ENCODE data around the gene UFSP1.

UFSP1 gene

DNA sequence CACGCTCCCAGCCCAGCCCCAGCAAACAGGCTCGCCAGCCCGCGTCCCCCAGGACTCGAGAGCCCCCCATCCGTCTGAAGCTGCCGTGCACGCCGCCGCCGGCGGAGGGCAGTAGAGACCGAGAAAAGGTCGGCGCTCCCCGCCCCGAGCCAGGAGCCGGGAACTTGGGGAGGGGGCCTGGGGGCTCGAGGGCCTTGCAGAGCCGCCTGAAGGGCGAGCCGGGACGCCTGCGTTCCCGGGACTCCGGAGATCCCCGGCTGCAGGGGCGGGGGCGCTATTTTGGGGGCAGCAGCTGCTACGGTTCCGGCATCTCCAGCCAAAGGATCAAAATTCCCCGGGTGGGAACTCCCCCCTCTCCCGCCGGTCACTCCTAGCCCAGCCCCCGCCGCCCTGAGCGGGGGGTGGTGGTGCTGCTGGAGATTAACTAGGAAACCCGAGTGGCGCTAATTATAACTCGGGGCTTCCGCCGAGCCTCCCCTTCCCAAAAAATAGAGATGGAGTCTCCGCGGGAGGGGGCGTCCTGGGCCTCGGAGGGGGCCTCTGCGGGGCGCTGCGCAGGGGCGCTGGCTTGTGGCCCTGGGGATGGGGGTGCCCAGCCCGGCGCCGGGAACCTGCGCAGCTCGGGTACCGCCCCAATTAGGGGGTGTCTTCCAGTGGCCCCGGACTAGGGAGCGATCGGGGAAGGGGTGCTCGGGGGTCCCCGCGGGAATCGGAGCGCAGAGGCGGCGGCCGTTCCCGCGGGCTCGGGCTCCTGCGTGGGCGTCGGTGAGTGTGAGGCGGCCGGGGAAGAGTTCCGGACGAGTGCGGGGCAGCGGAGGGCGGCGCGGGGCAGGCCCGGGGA is 5.6 kb upstream of the UFSP1 start:
- DNase-seq, result no peak

GRCh38 chr7:100893910-100894721 is 4.6 kb upstream of the UFSP1 start:
- DNase-seq, result no peak

DNA sequence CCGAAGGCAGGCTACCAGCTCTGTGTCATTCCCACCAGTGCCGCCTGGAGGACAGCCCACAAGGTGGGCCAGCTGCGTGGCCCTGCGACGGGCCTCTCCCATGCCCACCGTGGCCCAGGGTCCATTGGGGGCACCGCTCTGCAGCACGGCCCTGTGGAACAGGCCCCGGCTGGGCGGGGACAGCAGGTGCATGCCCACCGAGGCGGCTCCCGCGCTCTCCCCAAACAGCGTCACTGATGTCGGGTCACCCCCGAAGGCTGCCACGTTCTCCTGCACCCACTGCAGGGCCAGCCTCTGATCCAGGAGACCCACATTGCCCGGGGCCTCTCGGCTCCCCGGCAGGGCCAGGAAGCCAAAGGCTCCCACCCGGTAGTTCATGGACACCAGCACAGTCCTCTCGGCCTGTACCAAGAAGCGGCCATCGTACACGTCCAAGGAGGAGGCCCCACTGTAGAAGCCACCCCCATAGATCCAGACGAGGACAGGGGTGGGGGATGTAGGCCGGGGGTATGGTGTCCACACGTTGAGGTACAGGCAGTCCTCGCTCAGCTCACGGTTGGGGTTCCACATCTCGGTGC is 3.9 kb upstream of the UFSP1 start:
- no peak for DNase-seq

GRCh38 chr7:100892364-100893317 is 3.1 kb upstream of the UFSP1 start:
- no peak for DNase-seq

DNA sequence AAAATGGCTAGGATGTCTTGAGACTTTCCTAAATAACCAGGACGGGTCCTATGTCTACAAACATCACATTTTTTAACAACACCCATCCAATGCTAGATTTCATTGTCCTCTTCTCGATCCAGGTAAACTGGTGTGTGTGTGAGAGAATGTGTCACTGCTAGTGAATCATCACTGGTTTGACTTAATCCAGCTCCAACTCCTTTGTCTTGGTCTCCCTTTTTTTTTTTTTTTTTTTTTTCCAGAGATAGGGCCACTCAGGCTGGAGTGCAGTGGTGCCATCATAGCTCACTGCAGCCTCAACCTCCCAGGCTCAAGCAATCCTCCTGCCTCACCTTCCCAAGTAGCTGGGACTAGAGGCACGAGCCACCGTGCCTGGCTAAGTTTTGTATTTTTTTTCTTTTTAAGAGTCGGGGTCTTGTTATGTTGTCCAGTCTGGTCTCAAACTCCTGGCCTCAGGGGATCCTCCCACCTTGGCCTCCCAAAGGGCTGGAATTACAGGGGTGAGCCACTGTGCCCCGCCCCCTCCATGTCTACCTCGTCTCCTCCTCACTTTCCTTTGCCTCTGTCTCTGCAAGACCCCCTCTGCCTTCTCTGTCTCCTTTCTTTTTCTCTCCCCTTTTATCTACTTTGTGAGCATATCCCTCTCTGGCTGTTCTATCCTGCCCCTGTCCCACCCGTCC is 2.2 kb upstream of the UFSP1 start:
- no peak for DNase-seq

GRCh38 chr7:100890653-100891567 is 1.4 kb upstream of the UFSP1 start:
- DNase-seq, result no peak

DNA sequence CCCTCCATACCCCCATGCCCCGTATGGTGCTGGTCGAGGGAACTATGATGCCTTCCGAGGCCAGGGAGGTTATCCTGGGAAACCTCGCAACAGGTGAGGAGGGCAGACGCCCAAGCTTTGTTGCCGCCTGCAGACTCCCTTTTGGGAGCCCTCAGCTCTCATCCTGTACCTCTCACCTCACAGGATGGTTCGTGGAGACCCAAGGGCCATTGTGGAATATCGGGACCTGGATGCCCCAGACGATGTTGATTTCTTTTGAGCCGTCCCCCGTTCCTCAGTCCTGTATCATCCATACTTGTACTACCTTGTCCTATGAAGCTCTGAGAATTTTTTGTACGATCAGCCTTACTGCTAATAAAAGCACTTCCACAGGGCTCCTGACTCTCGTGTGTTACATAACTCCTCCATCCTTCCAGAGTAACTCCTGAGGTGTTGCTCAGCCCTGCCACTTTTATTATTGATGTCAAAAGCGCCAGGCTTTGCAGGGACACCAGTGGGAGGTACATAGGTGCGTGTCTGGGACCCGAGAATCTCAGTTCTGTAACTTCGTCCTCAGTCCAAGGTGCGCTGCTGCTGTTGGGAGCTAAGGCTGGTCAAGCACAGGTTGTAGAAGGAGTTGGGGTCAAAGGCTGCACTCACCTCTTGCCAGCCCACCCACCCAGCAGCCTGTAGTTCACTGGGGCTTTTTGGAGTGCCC is 1.1 kb downstream of the UFSP1 start:
- no peak for DNase-seq

DNA sequence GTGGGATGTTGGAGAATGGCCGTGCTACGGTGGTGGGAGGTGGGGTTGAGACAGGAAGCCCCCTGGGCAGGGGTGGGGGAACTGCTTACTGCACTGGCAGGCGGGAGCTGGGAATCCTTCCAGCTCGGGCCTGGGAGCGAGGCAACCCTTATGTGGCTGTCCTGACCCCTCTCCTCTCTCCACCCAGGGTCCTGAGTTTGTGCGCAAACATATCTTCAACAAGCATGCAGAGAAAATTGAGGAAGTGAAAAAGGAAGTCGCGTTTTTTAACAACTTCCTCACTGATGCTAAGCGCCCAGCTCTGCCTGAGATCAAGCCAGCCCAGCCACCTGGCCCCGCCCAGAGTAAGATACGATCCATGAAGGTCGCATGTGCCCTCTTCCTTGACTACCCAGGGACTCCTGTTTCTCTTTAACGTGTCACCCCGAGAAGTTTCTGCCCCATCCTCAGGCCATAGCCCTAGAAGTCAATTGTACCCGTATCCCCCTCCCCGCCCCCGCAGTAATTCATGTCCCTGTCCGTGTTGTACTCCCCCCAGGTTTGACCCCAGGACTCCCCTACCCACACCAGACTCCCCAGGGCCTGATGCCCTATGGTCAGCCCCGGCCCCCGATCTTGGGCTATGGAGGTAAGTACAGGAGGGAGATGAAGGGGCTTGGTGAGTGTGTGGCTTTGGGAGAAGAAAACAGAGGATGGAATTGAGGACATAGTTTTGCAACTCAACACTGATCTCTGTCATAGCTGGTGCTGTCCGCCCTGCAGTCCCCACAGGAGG is 1.8 kb downstream of the UFSP1 start:
- no peak for DNase-seq

DNA sequence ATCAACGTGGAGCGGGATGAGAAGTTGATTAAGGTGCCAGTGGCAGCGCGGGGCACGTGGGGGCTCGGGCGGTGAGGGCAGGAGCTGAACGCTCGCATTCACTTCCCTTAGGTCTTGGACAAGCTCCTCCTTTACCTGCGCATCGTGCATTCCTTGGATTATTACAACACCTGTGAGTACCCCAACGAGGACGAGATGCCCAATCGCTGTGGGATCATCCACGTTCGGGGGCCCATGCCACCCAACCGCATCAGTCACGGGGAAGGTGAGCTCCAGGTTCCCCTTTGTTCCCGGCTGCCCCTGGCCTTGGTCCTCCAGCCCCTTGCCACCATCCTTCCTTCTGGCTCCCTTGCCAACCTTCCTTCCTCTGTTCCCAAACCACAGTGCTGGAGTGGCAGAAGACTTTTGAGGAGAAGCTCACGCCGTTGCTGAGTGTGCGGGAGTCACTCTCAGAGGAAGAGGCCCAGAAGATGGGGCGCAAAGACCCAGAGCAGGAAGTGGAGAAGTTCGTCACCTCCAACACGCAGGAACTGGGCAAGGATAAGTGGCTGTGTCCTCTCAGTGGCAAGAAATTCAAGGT is 2.5 kb downstream of the UFSP1 start:
- DNase-seq, result no peak

DNA sequence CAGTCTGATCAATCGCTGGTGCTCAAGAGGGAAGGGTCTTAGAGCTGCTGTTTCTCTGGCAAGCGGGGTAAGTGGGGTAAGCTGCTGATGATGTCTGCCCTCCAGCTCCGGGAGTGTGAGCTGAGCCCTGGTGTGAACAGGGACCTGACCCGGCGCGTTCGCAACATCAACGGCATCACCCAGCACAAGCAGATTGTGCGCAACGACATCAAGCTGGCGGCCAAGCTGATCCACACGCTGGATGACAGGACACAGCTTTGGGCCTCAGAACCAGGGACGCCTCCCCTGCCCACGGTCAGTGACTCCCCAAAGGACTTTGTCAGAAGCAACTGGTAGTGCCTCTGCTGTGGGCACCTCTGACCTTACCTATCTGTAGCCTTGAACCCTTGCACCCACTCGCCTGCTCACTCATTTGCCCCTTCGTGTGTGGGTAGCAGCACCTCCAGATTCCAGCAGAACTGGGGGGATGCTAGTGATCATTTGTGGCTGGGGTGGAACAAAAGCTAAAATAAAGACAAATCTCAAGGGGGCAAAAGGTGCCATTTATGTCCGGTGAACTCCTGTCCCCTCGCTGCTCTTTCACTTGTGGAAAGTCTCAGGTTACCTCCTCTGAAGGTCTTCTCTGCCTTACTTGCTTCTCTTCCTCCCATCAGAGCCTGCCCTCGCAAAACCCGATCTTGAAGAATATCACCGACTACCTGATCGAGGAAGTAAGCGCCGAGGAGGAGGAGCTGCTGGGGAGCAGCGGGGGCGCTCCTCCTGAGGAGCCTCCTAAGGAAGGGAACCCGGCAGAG is 3.2 kb downstream of the UFSP1 start:
- DNase-seq, result no peak

DNA sequence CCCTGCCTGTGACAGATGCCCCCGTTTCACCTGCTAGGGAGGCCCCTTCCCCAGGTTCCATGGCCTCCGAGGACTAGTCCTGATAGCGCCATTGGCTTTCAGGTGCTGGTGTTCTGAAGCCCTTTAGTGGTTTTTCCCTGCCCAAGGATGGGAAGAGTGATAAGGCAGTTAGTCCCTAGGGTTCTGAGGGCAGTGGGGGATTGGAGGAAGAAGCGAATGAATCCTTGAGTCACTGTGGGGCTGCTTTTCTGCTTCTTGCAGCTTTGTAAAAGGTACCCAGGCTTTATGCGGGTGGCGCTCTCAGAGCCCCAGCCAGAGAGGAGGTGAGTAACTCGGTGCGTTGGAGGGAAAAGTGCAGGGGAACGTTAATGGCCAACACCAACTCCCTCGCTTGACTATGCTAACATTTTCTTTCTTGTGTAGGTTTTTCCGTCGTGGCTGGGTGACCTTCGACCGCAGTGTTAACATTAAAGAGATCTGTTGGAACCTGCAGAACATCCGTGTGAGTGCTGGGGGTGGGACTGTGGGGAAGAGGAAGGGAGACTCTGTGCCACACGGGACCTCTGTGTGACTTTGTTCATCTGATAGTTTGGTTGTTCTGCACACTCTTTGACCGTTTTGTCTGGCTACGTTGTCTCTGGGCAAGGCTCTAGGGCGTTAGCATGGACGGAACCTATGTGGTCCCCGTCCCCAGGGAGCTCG is 3.9 kb downstream of the UFSP1 start:
- no peak for DNase-seq

- DNase-seq, result no peak
Measured at GRCh38 chr7:100884736-100885439, 4.6 kb downstream of the UFSP1 start.

DNA sequence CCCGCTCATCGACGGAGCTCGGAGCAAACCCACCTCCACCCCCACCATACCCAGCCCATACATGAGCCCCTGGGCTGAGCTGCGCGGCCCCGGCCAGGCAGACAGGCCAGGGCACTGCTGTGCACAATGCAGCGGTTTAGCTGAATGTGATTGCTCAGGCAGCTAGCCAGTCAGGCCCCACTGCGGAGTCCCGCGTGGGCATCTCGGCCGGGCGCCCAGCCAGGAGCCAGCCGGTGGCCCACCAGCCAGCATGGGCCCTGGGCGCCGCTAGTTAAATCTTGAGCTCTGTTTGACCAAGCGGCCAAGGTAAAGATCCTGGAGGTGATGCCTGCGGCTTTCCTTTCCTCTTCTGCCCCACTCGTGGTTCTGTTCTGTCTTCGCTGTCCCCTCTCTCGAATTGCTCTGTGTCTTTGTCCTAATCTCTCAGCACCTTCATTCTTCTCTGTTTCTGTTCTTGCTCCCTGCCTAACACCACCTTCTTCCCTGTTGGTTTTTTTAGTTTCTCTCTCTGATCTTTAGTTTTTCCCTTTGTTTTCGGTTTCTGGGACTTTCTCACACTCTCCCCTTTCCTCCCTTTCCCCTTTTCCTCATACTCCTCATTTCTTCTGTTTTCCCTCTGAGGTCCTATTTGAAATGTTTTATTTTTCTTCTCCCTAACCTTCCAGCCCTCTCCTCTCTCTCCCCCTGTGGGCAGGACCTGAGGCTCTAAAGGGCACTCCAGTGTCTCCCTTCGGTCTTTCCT is 6.6 kb downstream of the UFSP1 start:
- DNase-seq, result no peak

GRCh38 chr7:100882201-100882600 is 7.3 kb downstream of the UFSP1 start:
- DNase-seq, result no peak

DNA sequence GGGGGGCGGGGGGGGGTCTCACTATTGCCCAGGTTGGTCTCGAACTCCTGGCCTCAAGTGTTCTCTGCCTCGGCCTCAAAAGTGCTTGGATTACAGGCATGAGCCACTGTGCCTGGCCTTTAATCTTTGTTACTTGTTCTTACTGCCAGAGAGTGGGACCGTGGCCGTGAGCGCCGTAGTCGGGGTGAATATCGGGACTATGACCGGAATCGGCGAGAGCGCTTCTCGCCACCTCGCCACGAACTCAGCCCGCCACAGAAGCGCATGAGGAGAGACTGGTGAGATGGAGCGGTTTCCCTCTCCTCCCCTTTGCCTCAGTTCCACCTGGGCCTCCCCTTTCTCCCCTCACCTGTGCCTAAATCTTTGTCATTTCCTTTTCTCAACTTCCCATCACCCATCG is 8.4 kb downstream of the UFSP1 start:
- no peak for DNase-seq

GRCh38 chr7:100880645-100881044 is 8.9 kb downstream of the UFSP1 start:
- no peak for DNase-seq
